Measurements from ENCODE around the gene SUGCT. TPM values are rescaled to one million over a fixed set of nuclear protein-coding genes. Genes with fewer than 3 reads are reported as not detected.
"Not testable (repeated sequence)": the region's sequence is repeated elsewhere in the genome, so short reads cannot be mapped to it uniquely, and the experiment has no call there.

Gene SUGCT
- total RNA-seq, 2 donors from 2014 or later, result 0.74 to 1.3 TPM

- H3K27ac Mint-ChIP-seq, result no peak overlapping the region
Observed at GRCh38 chr7:40403703-40404476, 269.1 kb downstream of the SUGCT start.

GRCh38 chr7:40405991-40406390 is 271.2 kb downstream of the SUGCT start:
- peaks cover 6% of the 10 kb centered on the region for H3K9me3 Mint-ChIP-seq
- H3K27ac Mint-ChIP-seq, result no peak overlapping the region
- H3K36me3 Mint-ChIP-seq, result no peaks in the 10 kb centered on the region
- peaks cover 0 to 3% of the 10 kb centered on the region in 2 donors for H3K27me3 Mint-ChIP-seq
- H3K4me1 Mint-ChIP-seq (ENCODE audit: low read depth in 2 of 2), result no peaks in the 10 kb centered on the region
- no peak for DNase-seq (ENCODE audit: low spot score)
- ATAC-seq, result no peak
- H3K4me3 Mint-ChIP-seq, result no peak overlapping the region

More at GRCh38 chr7:40403703-40404476, 269.1 kb downstream of the SUGCT start:
- ATAC-seq (no peak), DNase-seq (ENCODE audit: low spot score) (no peak)
- H3K4me3 Mint-ChIP-seq, result no peak overlapping the region
- H3K36me3 Mint-ChIP-seq, result no peaks in the 10 kb centered on the region
- no peaks in the 10 kb centered on the region for H3K4me1 Mint-ChIP-seq (ENCODE audit: low read depth in 2 of 2)
- H3K9me3 Mint-ChIP-seq, result peaks cover 9% of the 10 kb centered on the region
- peaks cover 0 to 3% of the 10 kb centered on the region in 2 donors for H3K27me3 Mint-ChIP-seq

DNA sequence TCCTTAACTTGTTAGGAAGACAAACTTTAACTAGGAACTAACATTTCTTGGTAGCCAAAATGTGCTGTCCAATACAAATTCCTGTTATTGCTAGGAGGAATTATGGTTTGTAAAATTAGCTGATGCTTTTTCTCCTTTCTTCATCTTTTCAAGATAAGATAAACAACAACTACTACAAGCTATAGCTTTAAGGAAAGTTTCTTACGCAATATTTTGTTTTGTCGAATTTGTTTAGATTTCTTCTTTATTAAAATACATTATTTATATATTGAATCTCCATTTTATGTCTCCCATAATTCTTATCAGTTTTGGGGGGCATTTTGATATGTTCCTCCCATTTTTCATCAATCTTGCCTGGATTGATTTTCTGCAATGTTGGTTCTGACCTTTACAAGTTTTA is 277.5 kb downstream of the SUGCT start:
- H3K27me3 Mint-ChIP-seq, result no peaks in the 10 kb centered on the region
- ATAC-seq, result no peak

DNA sequence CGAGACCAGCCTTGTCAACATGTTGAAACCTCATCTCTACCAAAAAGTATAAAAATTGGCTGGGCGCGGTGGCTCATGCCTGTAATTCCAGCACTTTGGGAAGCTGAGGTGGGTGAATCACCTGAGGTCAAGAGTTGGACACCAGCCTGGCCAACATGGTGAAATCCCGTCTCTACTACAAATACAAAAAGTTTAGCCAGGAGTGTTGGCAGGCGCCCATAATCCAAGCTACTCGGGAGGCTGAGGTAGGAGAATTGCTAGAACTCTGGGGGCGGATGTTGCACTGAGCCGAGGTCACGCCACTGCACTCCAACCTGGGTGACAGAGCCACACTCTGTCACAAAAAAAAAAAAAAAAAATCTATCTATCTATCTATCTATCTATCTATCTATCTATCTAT is 279.9 kb downstream of the SUGCT start:
- H3K36me3 Mint-ChIP-seq; DNase-seq (ENCODE audit: low spot score); H3K27me3 Mint-ChIP-seq; H3K4me3 Mint-ChIP-seq; H3K27ac Mint-ChIP-seq; H3K4me1 Mint-ChIP-seq (ENCODE audit: low read depth in 2 of 2); ATAC-seq; H3K9me3 Mint-ChIP-seq: not testable (repeated sequence)

More for the DNA sequence above, 277.5 kb downstream of the SUGCT start:
- Mint-ChIP-seq H3K4me3 (no peak overlapping the region), H3K9me3 (peaks cover 4% of the 10 kb centered on the region), H3K36me3 (no peaks in the 10 kb centered on the region), H3K27ac (no peak overlapping the region), H3K4me1 (ENCODE audit: low read depth in 2 of 2) (no peaks in the 10 kb centered on the region)
- DNase-seq (ENCODE audit: low spot score), result no peak

DNA sequence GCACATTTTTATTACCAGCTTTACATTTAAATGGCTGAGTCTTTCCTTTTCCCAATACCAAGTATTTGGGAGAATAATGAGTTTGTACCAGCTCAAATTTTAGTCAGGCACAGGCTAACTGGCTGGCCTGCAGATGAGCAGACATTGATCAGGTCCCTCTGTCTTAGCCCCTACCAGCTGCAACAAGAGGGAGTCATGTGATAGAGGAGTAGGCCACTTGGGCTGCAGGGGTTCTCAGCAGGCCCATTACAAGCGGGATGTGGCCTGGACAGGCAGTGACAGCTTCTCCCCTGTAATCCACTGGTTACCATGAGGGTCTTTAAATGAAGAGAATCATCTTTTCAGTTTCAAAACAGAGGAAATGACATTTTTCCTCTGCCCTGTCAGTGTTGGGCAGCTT is 283.6 kb downstream of the SUGCT start:
- no peaks in the 10 kb centered on the region for H3K9me3 Mint-ChIP-seq
- no peaks in the 10 kb centered on the region for H3K4me1 Mint-ChIP-seq (ENCODE audit: low read depth in 2 of 2)
- ATAC-seq (no peak), DNase-seq (ENCODE audit: low spot score) (no peak)
- no peak overlapping the region for H3K27ac Mint-ChIP-seq
- no peaks in the 10 kb centered on the region for H3K36me3 Mint-ChIP-seq
- H3K27me3 Mint-ChIP-seq, result no peaks in the 10 kb centered on the region
- H3K4me3 Mint-ChIP-seq, result no peak overlapping the region

GRCh38 chr7:40418983-40419382 is 284.2 kb downstream of the SUGCT start:
- no peak for ATAC-seq
- no peaks in the 10 kb centered on the region for H3K9me3 Mint-ChIP-seq
- no peak overlapping the region for H3K4me3 Mint-ChIP-seq
- DNase-seq (ENCODE audit: low spot score), result no peak
- H3K4me1 Mint-ChIP-seq (ENCODE audit: low read depth in 2 of 2), result no peaks in the 10 kb centered on the region
- H3K27me3 Mint-ChIP-seq, result no peaks in the 10 kb centered on the region
- no peak overlapping the region for H3K27ac Mint-ChIP-seq
- H3K36me3 Mint-ChIP-seq, result no peaks in the 10 kb centered on the region

- DNase-seq (ENCODE audit: low spot score) (no peak), ATAC-seq (no peak)
- Mint-ChIP-seq H3K36me3 (no peaks in the 10 kb centered on the region), H3K4me1 (ENCODE audit: low read depth in 2 of 2) (no peaks in the 10 kb centered on the region), H3K9me3 (no peaks in the 10 kb centered on the region), H3K27ac (no peak overlapping the region), H3K27me3 (no peaks in the 10 kb centered on the region), H3K4me3 (no peak overlapping the region)
Observed at GRCh38 chr7:40419806-40420205, 285.0 kb downstream of the SUGCT start.

DNA sequence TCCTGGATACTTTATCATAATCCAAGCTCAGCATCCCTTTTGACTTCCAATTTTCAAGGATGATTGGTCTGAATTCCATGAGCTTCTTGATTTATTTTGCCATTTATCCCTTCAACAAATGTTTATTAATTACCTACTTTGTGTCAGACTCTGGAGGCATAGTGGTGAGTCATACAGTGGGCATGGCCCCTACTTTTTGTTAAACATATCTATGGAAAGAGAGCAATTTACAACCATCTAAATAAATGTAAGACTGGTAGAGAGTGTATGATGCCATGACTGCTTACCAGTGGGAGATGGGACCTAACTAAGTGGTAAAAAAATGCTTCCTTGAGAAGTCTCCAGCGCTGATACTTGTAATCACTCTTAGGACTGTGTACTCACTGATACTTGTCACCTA is 286.6 kb downstream of the SUGCT start:
- H3K27ac Mint-ChIP-seq, result no peak overlapping the region
- DNase-seq (ENCODE audit: low spot score) (no peak), ATAC-seq (no peak)
- no peaks in the 10 kb centered on the region for H3K27me3 Mint-ChIP-seq
- H3K4me3 Mint-ChIP-seq, result no peak overlapping the region
- no peaks in the 10 kb centered on the region for H3K4me1 Mint-ChIP-seq (ENCODE audit: low read depth in 2 of 2)
- H3K9me3 Mint-ChIP-seq, result no peaks in the 10 kb centered on the region
- no peaks in the 10 kb centered on the region for H3K36me3 Mint-ChIP-seq

DNA sequence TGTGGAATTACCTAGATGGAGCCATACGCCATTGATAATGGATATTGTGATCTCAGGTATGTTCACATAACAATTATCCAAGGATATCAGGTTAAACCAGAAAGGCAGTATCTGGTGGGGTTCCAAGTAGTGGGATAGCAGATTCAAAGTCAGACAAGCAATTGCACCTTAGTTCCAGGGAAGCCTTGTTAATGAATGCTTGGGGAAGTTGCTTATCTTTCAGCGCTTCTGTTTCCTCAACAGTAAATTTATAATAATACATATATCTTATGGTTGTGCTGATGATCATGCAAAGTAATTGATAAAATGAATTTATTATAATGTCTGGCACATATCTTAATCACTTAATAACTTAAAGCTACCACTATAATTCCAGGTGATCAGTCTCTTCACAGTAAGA is 290.9 kb downstream of the SUGCT start:
- Mint-ChIP-seq H3K4me1 (ENCODE audit: low read depth in 2 of 2) (no peaks in the 10 kb centered on the region), H3K36me3 (no peaks in the 10 kb centered on the region), H3K9me3 (peaks cover 3% of the 10 kb centered on the region), H3K4me3 (no peak overlapping the region), H3K27ac (no peak overlapping the region), H3K27me3 (no peaks in the 10 kb centered on the region)
- no peak for DNase-seq (ENCODE audit: low spot score)
- ATAC-seq, result no peak

DNA sequence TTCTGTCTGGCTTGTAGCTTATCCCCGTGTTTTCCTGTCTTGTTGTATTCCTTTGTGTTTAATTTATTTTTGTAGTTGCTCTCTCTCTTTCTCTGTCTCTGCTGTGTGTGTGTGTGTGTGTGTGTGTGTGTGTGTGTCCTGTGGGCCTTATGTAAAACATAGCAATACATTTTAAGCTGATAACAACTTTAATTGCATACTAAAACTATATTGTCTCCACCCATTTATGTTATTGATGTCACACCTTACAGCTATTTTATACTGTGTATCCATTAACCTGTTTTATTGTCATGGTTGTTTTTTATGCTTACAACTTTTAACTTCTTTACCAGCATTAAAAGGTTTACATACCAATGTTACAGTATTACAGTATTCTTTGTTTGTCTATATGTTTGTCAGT is 293.6 kb downstream of the SUGCT start:
- Mint-ChIP-seq H3K27me3 (no peaks in the 10 kb centered on the region), H3K4me1 (ENCODE audit: low read depth in 2 of 2) (no peaks in the 10 kb centered on the region), H3K4me3 (no peak overlapping the region), H3K36me3 (peaks cover 6% of the 10 kb centered on the region), H3K27ac (no peak overlapping the region), H3K9me3 (peaks cover 7% of the 10 kb centered on the region)
- DNase-seq (ENCODE audit: low spot score), result no peak
- ATAC-seq, result no peak

DNA sequence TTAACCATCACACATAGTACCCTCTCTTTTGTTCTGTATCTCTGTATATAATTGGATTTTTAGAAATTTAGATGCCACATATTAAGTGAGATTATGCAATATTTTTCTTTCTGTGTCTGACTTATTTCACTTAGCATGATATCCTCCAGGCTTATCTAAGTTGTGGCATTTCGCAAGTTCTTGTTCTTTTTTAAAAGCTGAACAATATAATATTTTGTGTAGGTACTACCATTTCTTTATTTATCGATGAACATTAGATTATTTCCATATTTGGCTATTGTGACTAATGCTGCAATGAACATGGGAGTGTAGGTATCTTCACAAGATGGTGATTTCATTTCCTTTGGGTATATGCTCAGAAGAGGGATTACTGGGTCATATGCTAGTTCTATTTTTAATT is 295.0 kb downstream of the SUGCT start:
- Mint-ChIP-seq H3K4me1 (ENCODE audit: low read depth in 2 of 2) (no peaks in the 10 kb centered on the region), H3K27me3 (no peaks in the 10 kb centered on the region), H3K9me3 (peaks cover 7% of the 10 kb centered on the region), H3K27ac (no peak overlapping the region), H3K4me3 (no peak overlapping the region), H3K36me3 (peaks cover 6% of the 10 kb centered on the region)
- ATAC-seq (no peak), DNase-seq (ENCODE audit: low spot score) (no peak)

GRCh38 chr7:40432046-40432445 is 297.2 kb downstream of the SUGCT start:
- no peak for ATAC-seq
- Mint-ChIP-seq H3K9me3 (peaks cover 11% of the 10 kb centered on the region), H3K27me3 (no peaks in the 10 kb centered on the region), H3K4me3 (no peak overlapping the region), H3K4me1 (ENCODE audit: low read depth in 2 of 2) (no peaks in the 10 kb centered on the region), H3K36me3 (peaks cover 6% of the 10 kb centered on the region), H3K27ac (no peak overlapping the region)
- DNase-seq (ENCODE audit: low spot score), result no peak

DNA sequence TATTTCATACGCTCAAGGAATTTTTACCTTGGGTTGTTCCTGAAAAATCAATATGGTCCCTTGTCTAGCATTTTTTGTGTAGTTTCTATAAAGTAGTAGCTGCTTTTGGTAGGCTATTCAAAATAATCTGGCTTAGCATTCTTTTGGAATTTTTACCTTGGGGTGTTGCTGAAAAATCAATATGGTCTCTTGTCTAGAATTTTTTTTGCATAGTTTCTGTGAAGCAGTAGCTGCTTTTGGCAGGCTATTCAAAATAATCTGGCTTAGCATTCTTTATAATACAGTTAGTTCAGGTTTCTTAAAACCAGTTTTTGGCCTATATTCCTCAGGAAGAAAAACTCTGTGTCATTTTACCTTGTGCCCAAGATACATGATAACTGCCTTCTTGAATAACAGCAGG is 301.9 kb downstream of the SUGCT start:
- peaks cover 6% of the 10 kb centered on the region for H3K36me3 Mint-ChIP-seq

GRCh38 chr7:40437498-40437897 is 302.7 kb downstream of the SUGCT start:
- ATAC-seq (no peak), DNase-seq (ENCODE audit: low spot score) (no peak)
- Mint-ChIP-seq H3K27me3 (no peaks in the 10 kb centered on the region), H3K4me3 (no peak overlapping the region), H3K36me3 (peaks cover 6% of the 10 kb centered on the region), H3K27ac (no peak overlapping the region), H3K9me3 (peaks cover 22% of the 10 kb centered on the region), H3K4me1 (ENCODE audit: low read depth in 2 of 2) (no peaks in the 10 kb centered on the region)

More for the DNA sequence above, 301.9 kb downstream of the SUGCT start:
- DNase-seq (ENCODE audit: low spot score) (no peak), ATAC-seq (no peak)
- Mint-ChIP-seq H3K4me1 (ENCODE audit: low read depth in 2 of 2) (no peaks in the 10 kb centered on the region), H3K27me3 (no peaks in the 10 kb centered on the region), H3K27ac (no peak overlapping the region), H3K4me3 (no peak overlapping the region), H3K9me3 (peaks cover 22% of the 10 kb centered on the region)

Measured in natural killer cell treated with Interleukin-12 subunit alpha and Interleukin-12 subunit beta and Interleukin-15 and Interleukin-18, amount 100 ng/mL, for 72 hours (primary cell).